HG03139 (cell line): Measurements from ENCODE around the gene UTP25.
"Not testable (repeated sequence)": the region's sequence is repeated elsewhere in the genome, so short reads cannot be mapped to it uniquely, and the experiment has no call there.

Experiments
- ATAC-seq: cut with Tn5 transposase; IDR thresholded peaks from one replicate; pipeline ENCODE4 v1.9.1; 2021; ENCODE audit not compliant: unreplicated experiment

Gene UTP25

GRCh38 chr1:209870151-209870831 is 42.5 kb downstream of the UTP25 start:
- ATAC-seq: no peak

DNA sequence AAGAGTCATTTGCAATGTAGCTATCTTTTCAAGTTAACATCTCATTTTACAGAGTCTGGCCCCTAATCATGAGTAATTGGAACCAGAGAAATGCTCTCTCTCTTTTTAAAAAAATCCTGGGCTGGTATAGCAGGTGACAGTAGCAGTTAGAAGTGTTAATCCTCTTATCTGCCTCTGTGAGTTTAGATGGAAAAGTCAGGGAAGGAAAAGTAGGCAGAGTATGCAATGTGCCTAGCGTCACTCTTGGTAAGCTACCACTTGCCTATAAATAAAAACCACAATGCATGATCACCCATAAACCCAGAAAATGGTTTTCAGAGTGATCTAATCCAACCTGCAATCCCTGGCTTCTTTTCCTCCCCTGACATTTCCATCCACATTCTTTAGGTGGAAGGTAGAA is 43.2 kb downstream of the UTP25 start:
- no peak for ATAC-seq

- ATAC-seq: no peak
Measured at GRCh38 chr1:209871430-209871829, 43.7 kb downstream of the UTP25 start.

GRCh38 chr1:209873067-209873799 is 45.5 kb downstream of the UTP25 start:
- ATAC-seq: no peak

- no peak for ATAC-seq
Measured at GRCh38 chr1:209875515-209875914, 47.7 kb downstream of the UTP25 start.

DNA sequence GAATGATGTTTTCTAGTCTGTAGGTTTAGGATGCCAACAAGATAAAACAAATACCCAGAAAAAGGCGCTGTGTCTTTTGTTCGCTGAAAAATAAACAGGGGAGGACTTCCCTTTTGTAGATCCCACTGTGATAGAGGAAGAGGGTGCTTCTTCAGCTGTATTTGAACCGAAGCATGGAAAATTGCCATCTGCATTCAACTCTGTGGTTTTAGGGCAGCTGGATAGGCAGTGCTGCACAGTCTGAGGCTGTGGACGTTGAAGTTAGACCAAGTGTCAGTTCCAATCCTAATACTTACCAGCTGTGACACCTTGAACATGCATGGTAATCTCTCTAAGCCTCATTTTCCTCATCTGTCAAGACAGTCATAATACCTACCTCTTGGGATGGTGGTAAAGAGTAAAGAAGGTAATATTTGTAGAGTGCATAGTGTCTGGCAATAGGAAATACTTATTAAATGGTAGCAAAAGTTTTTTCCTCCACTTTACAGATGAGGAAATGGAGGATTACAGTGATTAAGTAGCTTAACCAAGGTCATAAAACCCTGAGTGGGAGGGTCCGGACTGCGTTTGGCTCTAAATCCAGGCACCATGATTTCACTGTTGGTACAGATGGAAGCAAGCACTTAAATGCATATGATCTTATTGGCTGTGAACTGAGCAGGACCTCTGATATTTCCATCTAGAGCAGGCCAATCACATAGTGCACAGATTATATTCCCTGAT is 48.5 kb downstream of the UTP25 start:
- no peak for ATAC-seq

- no peak for ATAC-seq
Measured at GRCh38 chr1:209877087-209877764, 49.5 kb downstream of the UTP25 start.

DNA sequence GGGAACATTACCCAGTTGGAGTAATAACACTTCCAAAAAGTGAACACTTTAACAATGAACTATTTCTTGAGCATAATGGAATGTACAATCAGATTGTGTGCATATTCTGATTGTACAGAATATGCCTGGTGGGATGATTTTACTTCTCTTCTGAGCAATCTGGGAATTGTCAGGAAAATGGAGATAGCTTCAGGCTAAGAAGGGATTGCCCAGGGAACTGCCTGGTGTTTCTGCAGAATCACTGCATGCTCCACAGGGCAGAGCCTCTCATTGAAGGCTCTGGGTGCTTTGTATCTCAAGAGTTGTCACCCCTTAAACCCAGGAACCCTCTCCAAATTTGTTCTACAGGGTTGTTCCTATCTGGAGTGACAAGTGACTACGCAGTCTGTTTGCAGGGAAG is 51.2 kb downstream of the UTP25 start:
- ATAC-seq: no peak

- no peak for ATAC-seq
Measured at GRCh38 chr1:209879539-209879938, 51.8 kb downstream of the UTP25 start.

- no peak for ATAC-seq
Measured at GRCh38 chr1:209880031-209880430, 52.3 kb downstream of the UTP25 start.

DNA sequence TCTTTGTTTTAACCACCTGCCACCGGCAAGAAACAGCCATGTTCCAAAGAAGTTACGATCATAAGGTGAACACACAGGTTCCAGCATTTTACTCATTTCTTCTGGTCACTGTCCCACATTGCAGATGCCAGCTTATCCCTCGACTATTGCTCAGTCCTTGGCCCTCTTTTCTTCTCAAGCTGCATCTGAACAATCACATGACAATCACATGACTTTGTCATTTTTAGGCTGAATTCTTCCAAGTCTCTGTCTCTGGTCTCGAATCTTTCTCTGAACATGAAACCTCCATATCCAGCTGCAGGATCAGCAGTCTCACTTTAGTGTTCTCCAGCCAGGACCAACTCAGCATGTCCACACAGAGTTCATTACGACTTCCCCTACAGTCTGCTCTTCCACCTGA is 53.8 kb downstream of the UTP25 start:
- ATAC-seq: no peak

DNA sequence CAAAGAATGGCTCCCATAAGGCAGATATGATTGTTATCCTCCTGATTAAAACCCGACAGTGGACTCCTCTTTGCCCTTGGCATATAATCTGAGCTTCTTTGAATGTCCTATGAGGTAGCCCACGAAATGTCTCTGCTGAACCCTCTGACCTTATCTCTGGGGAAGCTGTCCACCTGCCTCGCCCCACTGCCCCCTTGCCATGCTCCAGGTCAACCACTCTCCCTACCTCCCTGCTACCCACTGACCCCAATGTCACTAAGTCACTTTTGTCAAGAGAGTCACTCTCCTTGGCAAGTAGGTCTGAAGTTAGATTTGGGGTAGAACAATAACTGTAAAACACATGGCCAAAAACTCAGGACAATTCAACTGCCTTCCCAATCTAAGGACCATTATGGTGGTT is 54.5 kb downstream of the UTP25 start:
- ATAC-seq: no peak

GRCh38 chr1:209882942-209883340 is 55.2 kb downstream of the UTP25 start:
- no peak for ATAC-seq

DNA sequence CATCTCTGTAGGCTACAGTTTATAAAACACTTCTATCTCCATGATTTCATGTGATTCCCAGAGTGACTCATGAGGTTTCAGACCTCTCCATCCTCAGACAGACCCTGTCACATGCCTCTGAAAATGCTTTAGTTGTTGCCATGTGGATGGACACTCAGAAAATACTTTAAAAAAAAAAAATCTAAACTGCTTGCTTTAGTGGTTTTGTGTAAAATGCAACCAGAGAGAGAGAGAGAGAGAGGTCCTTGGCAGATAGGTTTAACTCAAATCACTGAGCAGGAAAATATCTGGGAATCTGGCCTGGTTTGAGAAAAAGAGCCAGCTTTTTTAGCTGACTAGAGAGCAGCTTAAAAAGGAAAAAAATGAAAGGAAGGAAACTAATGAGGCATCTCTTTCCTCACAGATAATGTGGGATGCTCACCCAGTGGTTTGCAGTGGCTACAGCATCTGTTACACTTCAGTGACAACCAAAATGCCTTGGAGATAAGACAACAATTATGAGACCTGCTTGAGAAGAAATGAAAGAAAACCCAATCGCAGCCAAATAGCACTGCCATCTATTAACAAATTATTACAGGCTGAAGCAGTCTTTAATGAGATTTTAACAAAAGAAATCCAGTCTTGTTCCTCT is 55.7 kb downstream of the UTP25 start:
- no peak for ATAC-seq

- ATAC-seq: no peak
Measured at GRCh38 chr1:209884249-209884648, 56.5 kb downstream of the UTP25 start.

DNA sequence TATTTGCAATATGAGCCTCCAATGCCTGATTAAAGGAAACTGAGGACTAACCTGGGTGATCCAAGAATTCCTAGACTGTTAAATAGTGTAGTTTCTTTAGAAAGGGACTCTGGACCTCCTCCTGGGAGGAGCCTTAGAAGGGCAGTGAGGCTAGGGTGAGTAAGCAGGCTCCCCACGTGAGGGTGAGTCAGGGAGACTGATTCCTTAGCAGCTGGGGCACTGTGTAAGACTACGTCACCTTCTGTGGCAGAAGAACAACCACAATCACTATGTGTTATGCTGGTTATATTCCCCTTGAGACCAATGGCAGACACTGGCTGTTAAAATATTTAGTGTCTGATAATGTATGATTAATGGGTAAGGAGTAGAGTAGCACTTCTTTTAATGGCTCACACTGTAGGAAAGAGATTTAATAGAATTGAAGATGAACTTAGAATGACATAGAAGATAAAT is 56.9 kb downstream of the UTP25 start:
- ATAC-seq: peak; percentile 77

GRCh38 chr1:209885403-209886218 is 57.8 kb downstream of the UTP25 start:
- ATAC-seq: no peak

- ATAC-seq: no peak
Measured at GRCh38 chr1:209886219-209886536, 58.4 kb downstream of the UTP25 start.

GRCh38 chr1:209888291-209889076 is 60.7 kb downstream of the UTP25 start:
- ATAC-seq: not testable (repeated sequence)

GRCh38 chr1:209889077-209889418 is 61.3 kb downstream of the UTP25 start:
- ATAC-seq: no peak
